GM12878 (cell line): Measurements from ENCODE around the gene UNC45B. TPM values are rescaled to one million over a fixed set of nuclear protein-coding genes. Genes with fewer than 3 reads are reported as not detected.

Experiments used
- ATAC-seq: fragments of 200-7000 bp; cut with Tn5 transposase; 3 replicates; pipeline ENCODE4 v1.9.1; 2020; ENCODE audit warnings: mild to moderate bottlenecking, moderate library complexity
- BruUV-seq: library from RNA; stranded (reverse); fragments of 400-500 nt; replicated peaks from 2 replicates; lab custom pipeline; 2021; lab: Mats Ljungman, UMichigan
- CTCF ChIA-PET: fragments of 300-600 bp; sonication (Branson Sonifier 250); formaldehyde crosslinking; extraction: SDS; loops from one replicate; lab custom pipeline; 2021; ENCODE audit warnings: inconsistent platforms; lab: Yijun Ruan, JAX
- POLR2A ChIA-PET: fragments of 350-600 bp; formaldehyde crosslinking; extraction: SDS; loops from one replicate; lab custom pipeline; 2021; ENCODE audit warnings: inconsistent platforms; lab: Charles Lee
- RAD21 ChIA-PET: fragments of 300-600 bp; sonication (Branson Sonifier 250); formaldehyde crosslinking; loops from one replicate; lab custom pipeline; 2023; ENCODE audit warnings: antibody characterized with exemption; ENCODE audit not compliant: unreplicated experiment; lab: Charles Lee
- SMC1A ChIA-PET: fragments of 300-600 bp; sonication (Branson Sonifier 250); formaldehyde crosslinking; loops from one replicate; lab custom pipeline; 2023; ENCODE audit not compliant: unreplicated experiment, uncharacterized antibody; lab: Charles Lee
- DNase-seq: peaks from one replicate; pipeline ENCODE4 v3.0.0-alpha.2; 2011; ENCODE audit warnings: low read depth, low spot score
- FAIRE-seq: peaks from 3 replicates; lab custom pipeline; 2011; peaks lifted over from hg19 to GRCh38; lab: Jason Lieb, UNC
- H2AFZ ChIP-seq: 2 replicates; pipeline ENCODE4 v1.6.0; 2011; ENCODE audit warnings: low read depth, low read length, control low read depth; ENCODE audit not compliant: control insufficient read depth
- H3K27ac ChIP-seq: 2 replicates; pipeline ENCODE4 v1.5.1; 2011; ENCODE audit warnings: control low read depth; ENCODE audit not compliant: control insufficient read depth, insufficient read depth
- H3K27me3 ChIP-seq, 2 experiments: replicated peaks in 1 of 2; 2 replicates each; pipeline versions ENCODE4 v1.6.0 to v1.6.1; 2011; ENCODE audit warnings: low read length in 1 of 2; ENCODE audit not compliant: control insufficient read depth in 2 of 2, insufficient read depth in 2 of 2
- H3K36me3 ChIP-seq, 2 experiments: 2 replicates each; pipeline ENCODE4 v1.5.1; 2011; ENCODE audit warnings: low read length in 1 of 2; ENCODE audit not compliant: control insufficient read depth in 2 of 2, insufficient read depth in 2 of 2
- H3K4me1 ChIP-seq: 2 replicates; pipeline ENCODE4 v1.6.1; 2011; ENCODE audit warnings: mild to moderate bottlenecking, low read length, moderate library complexity, mixed read lengths; ENCODE audit not compliant: control insufficient read depth, insufficient read depth
- H3K4me2 ChIP-seq: 2 replicates; pipeline ENCODE4 v1.6.0; 2011; ENCODE audit warnings: control low read depth; ENCODE audit not compliant: control insufficient read depth, insufficient read depth
- H3K4me3 ChIP-seq: fragments of 200-600 bp; sonication (generic); 2 replicates; pipeline ENCODE4 v1.5.1; 2016
- H3K79me2 ChIP-seq: 2 replicates; pipeline ENCODE4 v1.6.0; 2011; ENCODE audit warnings: low read length; ENCODE audit not compliant: control insufficient read depth, insufficient read depth
- H3K9ac ChIP-seq: 2 replicates; pipeline ENCODE4 v1.8.0; 2011; ENCODE audit warnings: low read length, control low read depth, mixed read lengths; ENCODE audit not compliant: control insufficient read depth, insufficient read depth
- H3K9me3 ChIP-seq: replicated peaks from 3 replicates; pipeline ENCODE4 v1.5.1; 2011; ENCODE audit warnings: mild to moderate bottlenecking, low read length; ENCODE audit not compliant: control insufficient read depth, insufficient read depth
- H4K20me1 ChIP-seq: 2 replicates; pipeline ENCODE4 v1.6.0; 2011; ENCODE audit not compliant: control insufficient read depth, insufficient read depth
- ASH2L ChIP-seq: fragments of 300-600, 200-600 bp; sonication (generic); IDR thresholded peaks from 2 replicates; pipeline ENCODE4 v1.6.1; 2017; ENCODE audit warnings: low read depth, mild to moderate bottlenecking, borderline replicate concordance
- CEBPB ChIP-seq, 2 experiments: fragments of 150-350 bp in 1 of 2; IDR thresholded peaks; 2 replicates each; pipeline ENCODE4 v1.6.1; 2012 to 2014; ENCODE audit warnings: low read depth in 2 of 2, low read length in 2 of 2, borderline replicate concordance in 1 of 2, inconsistent platforms in 1 of 2
- CREM ChIP-seq: IDR thresholded peaks from 2 replicates; pipeline ENCODE4 v1.6.1; 2014; ENCODE audit warnings: antibody characterized with exemption, low read depth
- DPF2 ChIP-seq: fragments of 450-650 bp; IDR thresholded peaks from 2 replicates; pipeline ENCODE4 v1.6.1; 2017; ENCODE audit warnings: mild to moderate bottlenecking
- FOXK2 ChIP-seq: fragments of 450-650 bp; IDR thresholded peaks from 2 replicates; pipeline ENCODE4 v1.6.1; 2017; ENCODE audit warnings: mild to moderate bottlenecking, moderate library complexity
- FOXM1 ChIP-seq: IDR thresholded peaks from 2 replicates; pipeline ENCODE4 v1.6.1; 2012; ENCODE audit warnings: low read depth, mild to moderate bottlenecking, inconsistent platforms, low read length, moderate library complexity
- HDGF ChIP-seq: fragments of 450-650 bp; IDR thresholded peaks from 2 replicates; pipeline ENCODE4 v1.6.1; 2016; ENCODE audit warnings: antibody characterized with exemption
- KAT2A ChIP-seq: conservative IDR thresholded peaks from 2 replicates; pipeline ENCODE4 v1.6.1; 2011; ENCODE audit warnings: low read depth, low read length; ENCODE audit not compliant: control insufficient read depth
- MYB ChIP-seq: fragments of 150-350 bp; IDR thresholded peaks from 2 replicates; pipeline ENCODE4 v1.6.1; 2014; ENCODE audit warnings: mild to moderate bottlenecking, low read depth, low read length, borderline replicate concordance
- NR2C2 ChIP-seq: IDR thresholded peaks from 2 replicates; pipeline ENCODE4 v1.6.1; 2011; ENCODE audit warnings: borderline replicate concordance, low read depth; ENCODE audit not compliant: control insufficient read depth, insufficient read length
- PAX8 ChIP-seq: fragments of 450-650 bp; IDR thresholded peaks from 2 replicates; pipeline ENCODE4 v1.6.1; 2017; ENCODE audit warnings: mild to moderate bottlenecking, moderate library complexity
- WGBS: methylation state at CpG from one replicate; pipeline ENCODE4 v1.1.6; 2016; ENCODE audit warnings: low lambda C conversion rate; ENCODE audit not compliant: insufficient replicate concordance, insufficient coverage; ENCODE audit errors: missing lambda C conversion rate; 5-methylcytosine and 5-hydroxymethylcytosine counted together
- in situ Hi-C: fragments of 300-500 bp; cut with MboI; formaldehyde crosslinking; loops from 9 replicates; pipeline ENCODE4 v1.14.3; 2018; ENCODE audit warnings: mixed read lengths
- intact Hi-C: fragments of 100-400 bp; cut with micrococcal nuclease; formaldehyde crosslinking; loops from one replicate; pipeline ENCODE4 v1.14.2; 2022; ENCODE audit not compliant: unreplicated experiment
- polyA plus RNA-seq, 11 experiments: library from polyadenylated mRNA; depleted of rRNA in 4 of 11; unstranded in 6 of 11; stranded (reverse) in 5 of 11; fragments of >200 nt; fragmentation: Nextera tagmentation in 4 of 11; fragmentation: Illumina TruSeq in 1 of 11; extraction: Ambion mirVana in 4 of 11; extraction: Trizol in 1 of 11; gene quantifications; 1 replicate in 1 of 11; 2 replicates in 10 of 11; pipeline versions ENCODE4 v1.2.1 to v1.2.3, GENCODE V29; 2011 to 2016; ENCODE audit warnings: inconsistent platforms in 2 of 11, missing spikeins in 2 of 11, low read depth in 1 of 11
- total RNA-seq, 4 experiments: library from RNA; depleted of rRNA in 3 of 4; stranded (reverse); fragments of >200 nt in 3 of 4; fragmentation: Illumina TruSeq in 1 of 4; extraction: Trizol in 1 of 4; gene quantifications; 2 replicates each; pipeline versions ENCODE4 v1.2.1 to v1.2.3, GENCODE V29; 2013 to 2021
- TF ChIP-seq, protein P1 (sequence below): IDR thresholded peaks from 2 replicates; pipeline ENCODE4 v1.6.1; 2012; ENCODE audit warnings: improper control_type of control experiment, low read depth, low read length; ENCODE audit not compliant: insufficient replicate concordance
- TF ChIP-seq, protein P2 (sequence below): fragments of 150-350 bp; IDR thresholded peaks from 2 replicates; pipeline ENCODE4 v1.6.1; 2016; ENCODE audit warnings: low read depth, low read length

UNC45B gene
- total and polyA plus RNA-seq, 10 of the 15 experiments (the other 5 are each of a cell fraction or from before 2014, with no cell fraction given) = 0.03 TPM; not detected in 9

DNA sequence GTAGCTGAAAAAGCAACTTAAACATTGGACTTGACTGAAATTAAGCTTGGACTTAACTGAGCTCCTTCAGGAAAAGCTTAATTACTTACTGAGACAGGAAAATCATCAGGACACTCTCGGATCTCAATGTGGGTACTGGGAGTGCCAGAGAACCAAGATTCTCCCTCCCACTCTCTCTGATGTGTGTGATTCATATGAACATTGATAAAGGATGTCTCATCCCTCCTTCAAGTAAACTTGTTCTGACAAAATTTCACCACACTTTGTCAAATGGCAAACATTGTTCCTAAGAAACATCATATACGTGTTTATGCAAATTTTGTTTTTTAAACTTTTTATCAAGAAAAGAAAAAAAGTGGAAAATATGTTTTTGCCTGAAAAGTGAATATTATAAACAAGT lies 91.2 kb downstream of the UNC45B start:
- Histone ChIP-seq H3K27me3 (no peaks in the 10 kb centered on the region), H2AFZ (no peak overlapping the region), H4K20me1 (no peaks in the 10 kb centered on the region), H3K9ac (no peak overlapping the region), H3K9me3 (no peaks in the 10 kb centered on the region), H3K36me3 (no peaks in the 10 kb centered on the region), H3K27ac (no peak overlapping the region), H3K4me2 (no peak overlapping the region), H3K4me1 (peaks cover 6% of the 10 kb centered on the region; the same call in 1 of the 2 replicates), H3K4me3 (no peak overlapping the region), H3K79me2 (no peaks in the 10 kb centered on the region)
- FAIRE-seq (peak; percentile 41), DNase-seq (no peak), ATAC-seq (no peak)
- POLR2A ChIA-PET = no interaction called here
- WGBS = 2% methylated on average over 2 of the region's 2 CpGs
- in situ Hi-C loops (no loop called here), intact Hi-C loops (no loop called here)
- BruUV-seq = no TSS peak
- CTCF ChIA-PET = interaction anchor here (0.6 to 1.4 kb wide), 2 partner anchors 9 to 52 kb away, joined by 3 to 4 read pairs; no protein-coding TSS in a partner anchor
- RAD21 ChIA-PET = no interaction called here
- SMC1A ChIA-PET = interaction anchor here (0.6 to 1.0 kb wide), 3 partner anchors 11 to 55 kb away, joined by 3 to 4 read pairs (median 3); no protein-coding TSS in a partner anchor
- TF ChIP-seq FOXM1 = no peak
- no peak for TF ChIP-seq MYB
- TF ChIP-seq NR2C2 = no peak
- TF ChIP-seq, protein P1, sequence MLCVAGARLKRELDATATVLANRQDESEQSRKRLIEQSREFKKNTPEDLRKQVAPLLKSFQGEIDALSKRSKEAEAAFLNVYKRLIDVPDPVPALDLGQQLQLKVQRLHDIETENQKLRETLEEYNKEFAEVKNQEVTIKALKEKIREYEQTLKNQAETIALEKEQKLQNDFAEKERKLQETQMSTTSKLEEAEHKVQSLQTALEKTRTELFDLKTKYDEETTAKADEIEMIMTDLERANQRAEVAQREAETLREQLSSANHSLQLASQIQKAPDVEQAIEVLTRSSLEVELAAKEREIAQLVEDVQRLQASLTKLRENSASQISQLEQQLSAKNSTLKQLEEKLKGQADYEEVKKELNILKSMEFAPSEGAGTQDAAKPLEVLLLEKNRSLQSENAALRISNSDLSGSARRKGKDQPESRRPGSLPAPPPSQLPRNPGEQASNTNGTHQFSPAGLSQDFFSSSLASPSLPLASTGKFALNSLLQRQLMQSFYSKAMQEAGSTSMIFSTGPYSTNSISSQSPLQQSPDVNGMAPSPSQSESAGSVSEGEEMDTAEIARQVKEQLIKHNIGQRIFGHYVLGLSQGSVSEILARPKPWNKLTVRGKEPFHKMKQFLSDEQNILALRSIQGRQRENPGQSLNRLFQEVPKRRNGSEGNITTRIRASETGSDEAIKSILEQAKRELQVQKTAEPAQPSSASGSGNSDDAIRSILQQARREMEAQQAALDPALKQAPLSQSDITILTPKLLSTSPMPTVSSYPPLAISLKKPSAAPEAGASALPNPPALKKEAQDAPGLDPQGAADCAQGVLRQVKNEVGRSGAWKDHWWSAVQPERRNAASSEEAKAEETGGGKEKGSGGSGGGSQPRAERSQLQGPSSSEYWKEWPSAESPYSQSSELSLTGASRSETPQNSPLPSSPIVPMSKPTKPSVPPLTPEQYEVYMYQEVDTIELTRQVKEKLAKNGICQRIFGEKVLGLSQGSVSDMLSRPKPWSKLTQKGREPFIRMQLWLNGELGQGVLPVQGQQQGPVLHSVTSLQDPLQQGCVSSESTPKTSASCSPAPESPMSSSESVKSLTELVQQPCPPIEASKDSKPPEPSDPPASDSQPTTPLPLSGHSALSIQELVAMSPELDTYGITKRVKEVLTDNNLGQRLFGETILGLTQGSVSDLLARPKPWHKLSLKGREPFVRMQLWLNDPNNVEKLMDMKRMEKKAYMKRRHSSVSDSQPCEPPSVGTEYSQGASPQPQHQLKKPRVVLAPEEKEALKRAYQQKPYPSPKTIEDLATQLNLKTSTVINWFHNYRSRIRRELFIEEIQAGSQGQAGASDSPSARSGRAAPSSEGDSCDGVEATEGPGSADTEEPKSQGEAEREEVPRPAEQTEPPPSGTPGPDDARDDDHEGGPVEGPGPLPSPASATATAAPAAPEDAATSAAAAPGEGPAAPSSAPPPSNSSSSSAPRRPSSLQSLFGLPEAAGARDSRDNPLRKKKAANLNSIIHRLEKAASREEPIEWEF = no peak
- no peak for TF ChIP-seq ASH2L
- no peak for TF ChIP-seq DPF2
- no peak for TF ChIP-seq CREM
- TF ChIP-seq, protein P2, sequence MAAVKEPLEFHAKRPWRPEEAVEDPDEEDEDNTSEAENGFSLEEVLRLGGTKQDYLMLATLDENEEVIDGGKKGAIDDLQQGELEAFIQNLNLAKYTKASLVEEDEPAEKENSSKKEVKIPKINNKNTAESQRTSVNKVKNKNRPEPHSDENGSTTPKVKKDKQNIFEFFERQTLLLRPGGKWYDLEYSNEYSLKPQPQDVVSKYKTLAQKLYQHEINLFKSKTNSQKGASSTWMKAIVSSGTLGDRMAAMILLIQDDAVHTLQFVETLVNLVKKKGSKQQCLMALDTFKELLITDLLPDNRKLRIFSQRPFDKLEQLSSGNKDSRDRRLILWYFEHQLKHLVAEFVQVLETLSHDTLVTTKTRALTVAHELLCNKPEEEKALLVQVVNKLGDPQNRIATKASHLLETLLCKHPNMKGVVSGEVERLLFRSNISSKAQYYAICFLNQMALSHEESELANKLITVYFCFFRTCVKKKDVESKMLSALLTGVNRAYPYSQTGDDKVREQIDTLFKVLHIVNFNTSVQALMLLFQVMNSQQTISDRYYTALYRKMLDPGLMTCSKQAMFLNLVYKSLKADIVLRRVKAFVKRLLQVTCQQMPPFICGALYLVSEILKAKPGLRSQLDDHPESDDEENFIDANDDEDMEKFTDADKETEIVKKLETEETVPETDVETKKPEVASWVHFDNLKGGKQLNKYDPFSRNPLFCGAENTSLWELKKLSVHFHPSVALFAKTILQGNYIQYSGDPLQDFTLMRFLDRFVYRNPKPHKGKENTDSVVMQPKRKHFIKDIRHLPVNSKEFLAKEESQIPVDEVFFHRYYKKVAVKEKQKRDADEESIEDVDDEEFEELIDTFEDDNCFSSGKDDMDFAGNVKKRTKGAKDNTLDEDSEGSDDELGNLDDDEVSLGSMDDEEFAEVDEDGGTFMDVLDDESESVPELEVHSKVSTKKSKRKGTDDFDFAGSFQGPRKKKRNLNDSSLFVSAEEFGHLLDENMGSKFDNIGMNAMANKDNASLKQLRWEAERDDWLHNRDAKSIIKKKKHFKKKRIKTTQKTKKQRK = no peak
- TF ChIP-seq HDGF = no peak
- TF ChIP-seq FOXK2 = no peak
- TF ChIP-seq PAX8 = no peak
- no peak for TF ChIP-seq CEBPB (IDR thresholded peaks at IDR 0.05; ENCODE audit: borderline replicate concordance in 1 of 2, low read depth in 2 of 2, low read length in 2 of 2)
- TF ChIP-seq KAT2A = no peak
- TF ChIP-seq, all 136 proteins: peak for 0
